HepG2 (cell line): ENCODE measurements around the gene GAS2L1. TPM values are rescaled to one million over a fixed set of nuclear protein-coding genes. Genes with fewer than 3 reads are reported as not detected.
A peak's percentile ranks its signal among the peaks of the same experiment; 100 is the strongest.

Source experiments
- CBX2 ChIP-seq, 2 experiments: fragments of 200-600 bp in 1 of 2; sonication (generic); formaldehyde crosslinking in 1 of 2; IDR thresholded peaks; 2 replicates each; pipeline versions ENCODE4 v1.7.0 to v1.8.1; 2018 to 2022; ENCODE audit warnings: low read depth in 2 of 2, low read length in 1 of 2, mild to moderate bottlenecking in 1 of 2, missing genetic modification reagents in 1 of 2
- ISL2 ChIP-seq: sonication (generic); formaldehyde crosslinking; IDR thresholded peaks from 2 replicates; pipeline ENCODE4 v1.5.0; 2020; ENCODE audit warnings: missing genetic modification reagents
- NR0B2 ChIP-seq: sonication (generic); formaldehyde crosslinking; IDR thresholded peaks from 2 replicates; pipeline ENCODE4 v1.4.0; 2020; ENCODE audit warnings: mild to moderate bottlenecking, missing genetic modification reagents
- PATZ1 ChIP-seq: sonication (generic); formaldehyde crosslinking; IDR thresholded peaks from 2 replicates; pipeline ENCODE4 v1.4.0; 2020; ENCODE audit warnings: missing genetic modification reagents
- PAX8 ChIP-seq: sonication (generic); formaldehyde crosslinking; IDR thresholded peaks from 2 replicates; pipeline ENCODE4 v1.8.0; 2022; ENCODE audit warnings: mild to moderate bottlenecking, missing genetic modification reagents, borderline replicate concordance
- PTBP1 ChIP-seq: fragments of 200-400 bp; formaldehyde crosslinking; IDR thresholded peaks from 2 replicates; pipeline ENCODE4 v1.6.1; 2018; ENCODE audit warnings: low read length, low read depth; ENCODE audit not compliant: poor library complexity, severe bottlenecking
- SRY ChIP-seq: sonication (generic); formaldehyde crosslinking; IDR thresholded peaks from 2 replicates; pipeline ENCODE4 v1.8.0; 2022; ENCODE audit warnings: mild to moderate bottlenecking, missing genetic modification reagents
- ZHX1 ChIP-seq: sonication (generic); formaldehyde crosslinking; IDR thresholded peaks from 2 replicates; pipeline ENCODE4 v1.8.1; 2022; ENCODE audit warnings: low read depth, mild to moderate bottlenecking, missing genetic modification reagents
- ZNF142 ChIP-seq: sonication (generic); formaldehyde crosslinking; IDR thresholded peaks from 2 replicates; pipeline ENCODE4 v1.4.0; 2020; ENCODE audit warnings: missing genetic modification reagents
- ZNF17 ChIP-seq: sonication (generic); formaldehyde crosslinking; IDR thresholded peaks from 2 replicates; pipeline ENCODE4 v1.5.0; 2020; ENCODE audit warnings: mild to moderate bottlenecking, missing genetic modification reagents
- ZNF275 ChIP-seq: sonication (generic); formaldehyde crosslinking; IDR thresholded peaks from 2 replicates; pipeline ENCODE4 v1.8.0; 2022; ENCODE audit warnings: missing genetic modification reagents, mild to moderate bottlenecking, inconsistent platforms, borderline replicate concordance
- ZNF44 ChIP-seq: sonication (generic); formaldehyde crosslinking; IDR thresholded peaks from 2 replicates; pipeline ENCODE4 v1.5.1; 2020; ENCODE audit warnings: mild to moderate bottlenecking, missing genetic modification reagents
- polyA plus RNA-seq, 8 experiments: library from polyadenylated mRNA; depleted of rRNA in 3 of 8; stranded (reverse) in 7 of 8; unstranded in 1 of 8; fragments of >200 nt; fragmentation: Illumina TruSeq in 4 of 8; extraction: Trizol in 4 of 8; gene quantifications; 2 replicates each; pipeline versions ENCODE4 v1.2.1 to v1.2.3, GENCODE V29; 2011 to 2016; ENCODE audit warnings: low read depth in 4 of 8, missing spikeins in 1 of 8, mixed read lengths in 1 of 8; ENCODE audit not compliant: insufficient read depth in 1 of 8
- total RNA-seq, 5 experiments: library from RNA; depleted of rRNA; stranded (reverse); fragments of >200 nt; fragmentation: Illumina TruSeq; extraction: Trizol; gene quantifications; 2 replicates each; pipeline ENCODE4 v1.2.3, GENCODE V29; 2016; ENCODE audit warnings: low read depth in 1 of 5

The GAS2L1 gene
- total and polyA plus RNA-seq, 2 of the 13 experiments (the other 11 are each of a cell fraction or from before 2014, with no cell fraction given): 1.8 to 3.3 TPM

- peak; percentile 24; the same call in 1 of the 2 replicates for TF ChIP-seq PATZ1
- peak; percentile 48 for TF ChIP-seq NR0B2
- TF ChIP-seq ZNF17 (CRISPR knock-in tag): no peak
- peak; percentile 14 for TF ChIP-seq PTBP1
- no peak for TF ChIP-seq ZNF275
- 0 out of 2 replicates have a peak, but pooled peaks have one; percentile 35 for TF ChIP-seq PAX8 (CRISPR knock-in tag)
- TF ChIP-seq CBX2 (IDR thresholded peaks at IDR 0.05; ENCODE audit: low read depth, low read length): no peak
- no peak for TF ChIP-seq CBX2 (CRISPR knock-in tag; IDR thresholded peaks at IDR 0.05; ENCODE audit: low read depth)
- TF ChIP-seq SRY: peak; percentile 85; the same call in 1 of the 2 replicates
- 0 out of 2 replicates have a peak, but pooled peaks have one; percentile 38 for TF ChIP-seq ISL2 (CRISPR knock-in tag)
- TF ChIP-seq ZNF44: no peak
- TF ChIP-seq ZNF142 (CRISPR knock-in tag): peak; percentile 60; the same call in 1 of the 2 replicates
- TF ChIP-seq ZHX1 (CRISPR knock-in tag): peak; percentile 24; the same call in 1 of the 2 replicates
These were observed 37.8 kb upstream of the GAS2L1 start (continued) for GRCh38 chr22:29268511-29269229.
